Fibroblast of peridontal ligament (primary cell): Measurements from ENCODE around the gene SP1.
"Not testable (repeated sequence)": the region's sequence is repeated elsewhere in the genome, so short reads cannot be mapped to it uniquely, and the experiment has no call there.

Experiments
- DNase-seq: peaks from one replicate; pipeline ENCODE4 v3.0.0-alpha.2; 2010; ENCODE audit errors: extremely low read depth

The SP1 gene

GRCh38 chr12:53380104-53380793 lies at the start of gene SP1:
Gene SP1 (plus strand): TSS chr12:53380176. CDS start chr12:53380292, 116 bp downstream.
- peak; percentile 90 for DNase-seq

DNA sequence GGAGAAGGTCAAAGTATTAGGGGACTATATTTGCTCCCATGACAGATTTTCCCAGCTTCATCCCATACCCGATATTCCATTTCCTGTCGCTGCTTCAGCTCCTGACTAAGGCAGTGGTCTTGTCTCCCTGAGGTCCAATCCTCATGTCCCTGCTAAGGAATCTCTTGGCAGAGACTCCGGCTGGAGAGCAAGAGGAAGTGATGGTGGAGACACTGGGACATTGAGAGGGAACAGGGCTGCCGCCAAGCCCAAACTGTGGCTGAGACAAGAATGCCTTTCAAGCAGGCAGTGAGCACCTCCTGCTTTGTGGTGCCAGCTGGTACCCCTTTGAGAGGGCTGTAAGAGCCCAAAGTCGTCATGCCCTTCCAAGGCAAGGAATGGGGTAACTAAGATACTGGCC lies 49.3 kb upstream of the SP1 start:
- no peak for DNase-seq

DNA sequence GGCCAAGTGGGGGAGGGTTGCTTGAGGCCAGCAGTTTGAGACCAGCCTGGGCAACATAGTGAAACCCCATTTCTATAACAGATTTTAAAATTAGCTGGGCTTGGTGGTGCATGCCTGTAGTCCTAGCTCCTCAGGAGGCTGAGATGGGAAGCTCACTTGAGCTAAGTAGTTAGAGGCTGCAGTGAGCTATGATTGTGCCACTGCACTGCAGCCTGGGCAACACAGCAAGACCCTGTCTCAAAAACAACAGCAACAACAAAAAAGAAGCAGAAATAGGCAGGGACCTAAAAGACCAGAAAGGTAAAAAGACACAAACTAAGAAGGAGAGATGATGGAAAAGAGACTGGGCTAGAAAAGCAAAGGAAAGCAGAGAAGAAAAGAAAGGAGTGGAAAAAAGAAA lies 47.6 kb upstream of the SP1 start:
- not testable (repeated sequence) for DNase-seq

GRCh38 chr12:53332744-53333143 lies 47.2 kb upstream of the SP1 start:
- no peak for DNase-seq

GRCh38 chr12:53333289-53333688 lies 46.7 kb upstream of the SP1 start:
- no peak for DNase-seq

- no peak for DNase-seq
Measured at GRCh38 chr12:53333845-53334244, 46.1 kb upstream of the SP1 start.

DNA sequence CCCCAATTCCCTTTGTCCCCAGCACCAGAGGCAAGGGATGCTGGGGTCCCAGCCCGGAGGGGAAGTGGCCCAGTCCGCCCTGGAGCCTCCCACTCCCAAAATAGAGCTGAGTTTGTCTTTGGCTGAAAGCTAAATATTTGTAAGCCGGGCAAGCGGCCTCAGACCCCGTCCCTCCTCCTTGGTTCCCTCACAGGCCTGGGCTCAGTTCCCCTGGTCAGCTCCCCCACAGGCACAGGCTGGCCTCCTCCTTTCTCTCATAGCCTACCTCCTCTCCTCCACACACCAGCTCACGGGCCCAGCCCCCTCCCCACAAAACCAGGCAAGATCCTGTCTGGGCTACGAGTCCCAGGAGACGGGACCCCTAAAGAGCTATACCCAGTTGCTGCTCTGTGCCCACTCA lies 45.2 kb upstream of the SP1 start:
- no peak for DNase-seq

GRCh38 chr12:53336181-53336681 lies 43.7 kb upstream of the SP1 start, which contains the start of gene SP7:
Gene SP7 (minus strand): TSS chr12:53336354. CDS start chr12:53335646, 708 bp downstream.
- peak; percentile 22 for DNase-seq

- DNase-seq, result no peak
Measured at GRCh38 chr12:53338017-53338416, 42.0 kb upstream of the SP1 start.

DNA sequence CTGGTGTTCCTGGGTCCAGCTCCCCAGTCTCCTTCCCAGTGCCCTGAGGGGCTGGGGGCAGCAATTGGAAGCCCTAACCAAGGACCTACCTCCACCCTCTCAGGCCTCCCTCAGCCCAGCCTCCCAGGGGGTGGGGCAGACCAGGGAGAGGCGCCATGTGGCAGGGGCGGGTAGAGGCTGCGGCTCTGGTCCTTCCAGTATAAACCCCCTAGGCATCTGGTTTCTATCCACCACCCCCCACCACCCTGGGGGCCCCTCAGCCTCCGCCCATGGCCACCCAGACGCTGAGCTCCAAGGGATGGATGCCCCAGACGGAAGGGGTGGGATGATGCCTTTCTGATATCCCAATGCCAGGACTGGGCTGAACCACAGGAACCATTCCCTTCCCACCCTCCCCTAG lies 41.1 kb upstream of the SP1 start:
- DNase-seq, result no peak

- no peak for DNase-seq
Measured at GRCh38 chr12:53340398-53340797, 39.6 kb upstream of the SP1 start.

GRCh38 chr12:53343449-53343848 lies 36.5 kb upstream of the SP1 start:
- no peak for DNase-seq

GRCh38 chr12:53343969-53344368 lies 36.0 kb upstream of the SP1 start:
- DNase-seq, result no peak

GRCh38 chr12:53344487-53344823 lies 35.5 kb upstream of the SP1 start:
- DNase-seq, result no peak

GRCh38 chr12:53344824-53345485 lies 35.0 kb upstream of the SP1 start:
- peak; percentile 76 for DNase-seq

DNA sequence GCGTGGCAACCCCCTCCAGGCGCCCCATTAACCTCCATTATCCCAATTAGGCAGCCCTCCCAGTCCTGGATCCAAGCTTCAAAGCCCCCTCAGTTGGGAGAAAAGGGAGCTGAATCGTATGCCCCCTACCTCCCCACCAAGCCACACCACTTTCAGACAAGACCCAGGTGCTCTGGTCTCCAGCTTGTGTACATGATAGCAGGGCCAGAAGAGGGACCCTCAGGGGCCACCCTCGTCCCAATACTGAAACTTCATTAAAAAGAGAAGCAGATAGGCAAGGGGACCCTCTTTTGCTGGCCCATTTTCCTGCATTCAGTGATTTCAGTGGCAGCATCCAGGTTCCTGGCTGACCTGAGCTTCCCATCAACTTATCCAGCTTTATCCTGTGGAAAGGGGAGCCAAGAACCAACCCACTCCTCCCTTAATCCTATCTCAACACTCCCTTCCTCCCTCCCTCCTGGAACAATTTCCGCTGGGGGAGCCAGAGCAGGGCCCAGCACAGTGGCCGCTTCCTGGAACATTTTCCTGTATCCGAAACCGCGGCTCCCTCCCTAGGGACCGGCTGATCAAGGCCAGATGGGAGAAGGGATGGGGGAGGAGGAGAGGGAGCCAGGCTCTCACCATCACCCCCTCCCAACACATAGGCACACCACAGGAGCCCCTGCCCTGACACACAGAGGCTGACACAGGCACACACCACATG lies 34.3 kb upstream of the SP1 start:
- peak; percentile 79 for DNase-seq

DNA sequence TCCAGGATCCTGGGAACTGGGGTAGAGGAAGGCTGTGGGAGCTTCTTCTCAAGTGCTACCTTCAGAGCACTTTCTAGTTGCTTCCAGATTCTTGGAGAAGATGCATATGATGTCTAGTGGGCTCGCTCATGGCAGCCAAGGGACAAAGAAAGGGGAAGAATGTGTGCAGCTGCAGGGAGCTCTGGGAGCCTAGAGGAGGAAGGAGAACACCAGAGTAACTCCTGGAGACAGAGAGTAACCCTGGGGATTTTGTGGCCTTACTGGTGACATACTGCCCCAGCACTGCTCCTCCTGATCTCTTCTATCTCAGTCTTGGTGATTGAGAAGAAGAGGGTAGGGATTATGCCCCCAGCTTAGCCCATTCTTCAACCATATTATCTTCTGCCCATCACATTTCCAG lies 33.5 kb upstream of the SP1 start:
- no peak for DNase-seq

DNA sequence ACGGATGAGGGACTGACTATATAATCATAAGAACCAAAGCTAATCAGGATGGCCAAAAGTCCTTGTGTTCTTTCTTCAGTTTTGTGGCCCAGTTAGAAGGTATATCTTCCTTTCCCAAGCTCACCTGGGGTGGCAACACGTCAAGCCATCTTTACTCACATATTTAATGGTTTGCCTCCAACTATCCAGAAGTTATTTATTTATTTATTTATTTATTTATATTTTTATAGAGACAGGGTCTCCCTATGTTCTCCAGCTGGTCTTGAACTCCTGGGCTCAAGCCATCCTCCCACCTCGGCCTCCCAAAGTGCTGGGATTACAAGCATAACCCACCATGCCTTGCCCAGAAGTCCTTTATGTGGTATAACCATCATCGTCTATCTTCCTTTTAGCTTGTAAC lies 32.1 kb upstream of the SP1 start:
- no peak for DNase-seq

DNA sequence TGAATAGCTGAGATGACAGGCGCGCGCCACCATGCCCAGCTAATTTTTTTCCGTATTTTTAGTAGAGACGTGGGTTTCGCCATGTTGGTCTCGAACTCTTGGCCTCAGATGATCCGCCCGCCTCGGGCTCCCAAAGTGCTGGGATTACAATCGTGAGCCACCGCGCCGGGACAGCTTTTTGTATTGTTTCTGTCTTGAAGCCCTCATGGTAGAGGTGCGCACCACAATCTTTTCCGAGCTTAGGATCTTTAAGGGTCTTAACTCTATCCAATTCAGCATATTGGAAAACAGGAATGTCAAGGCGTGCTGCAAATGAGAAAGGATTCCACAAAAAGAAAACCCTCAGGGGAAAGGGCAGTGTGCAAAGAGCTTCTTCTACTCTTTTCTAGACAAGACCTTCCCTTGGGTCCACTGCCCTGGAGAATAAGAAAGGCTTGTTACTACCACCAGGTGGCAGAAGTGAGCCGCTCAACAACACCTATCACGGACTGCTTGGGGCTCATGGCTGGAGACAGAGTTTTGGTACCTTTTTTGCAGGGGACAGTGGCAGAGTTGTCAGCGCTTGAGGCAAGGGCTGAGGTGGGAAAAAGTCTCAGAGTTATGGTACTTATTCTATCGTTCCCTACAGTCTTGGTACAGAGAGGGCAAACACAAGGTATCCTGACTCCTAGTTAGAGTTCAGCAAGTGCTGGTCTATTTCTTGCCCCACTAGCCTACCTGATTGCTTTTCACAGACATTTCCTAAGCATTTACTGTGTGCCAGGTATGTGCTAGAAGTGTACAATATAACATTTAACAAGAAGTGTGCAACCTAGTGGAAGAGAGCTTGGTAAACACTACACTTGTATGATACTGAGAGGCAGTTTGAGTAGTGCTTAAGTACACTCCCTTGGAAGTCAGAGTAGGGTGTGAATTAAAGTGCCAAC lies 27.4 kb upstream of the SP1 start:
- peak; percentile 92 for DNase-seq

GRCh38 chr12:53353257-53353655 lies 26.7 kb upstream of the SP1 start:
- DNase-seq, result no peak

DNA sequence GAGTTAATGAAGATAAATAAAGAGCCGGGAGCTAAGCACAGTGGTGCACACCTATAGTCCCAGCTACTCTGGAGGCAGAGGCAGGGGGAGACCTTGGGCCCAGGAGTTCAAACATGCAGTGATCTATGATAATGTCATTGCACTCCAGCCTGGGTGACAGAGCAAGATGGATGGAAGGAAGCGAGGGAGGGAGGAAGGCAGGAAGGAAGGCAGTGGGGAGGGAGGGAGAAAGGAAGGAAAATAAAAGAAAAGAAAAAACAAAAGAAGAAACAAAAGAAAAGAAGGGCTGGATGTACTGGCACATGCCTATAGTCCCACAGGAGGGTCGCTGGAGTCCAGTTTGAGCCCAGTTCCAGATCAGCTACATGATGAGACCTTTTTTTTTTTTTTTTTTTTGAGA lies 24.9 kb upstream of the SP1 start:
- no peak for DNase-seq
